ENCODE data around the gene COMMD3.

- no peak for TF ChIP-seq TAF1 (IDR thresholded peaks at IDR 0.05; ENCODE audit: low read depth, low read length)
- TF ChIP-seq POLR2AphosphoS5 (IDR thresholded peaks at IDR 0.05; ENCODE audit: low read depth, low read length): no peak
- TF ChIP-seq SPI1 (IDR thresholded peaks at IDR 0.05; ENCODE audit: low read depth, low read length): no peak
- no peak for TF ChIP-seq POLR2A (IDR thresholded peaks at IDR 0.05; ENCODE audit: low read depth, low read length)
- no peak for TF ChIP-seq PAX5 (IDR thresholded peaks at IDR 0.05; ENCODE audit: insufficient read depth, low read length, severe bottlenecking)
Measured at GRCh38 chr10:22333975-22334282, 17.7 kb downstream of the COMMD3 start.

Measured in GM12891 (cell line).